ENCODE measurements around the gene CALCOCO2. TPM values are rescaled to one million over a fixed set of nuclear protein-coding genes. Genes with fewer than 3 reads are reported as not detected.

CALCOCO2 gene
- total and polyA plus RNA-seq, 10 of the 15 experiments (the other 5 are each of a cell fraction or from before 2014, with no cell fraction given): 20.2 to 138 (median 53.1) TPM

DNA sequence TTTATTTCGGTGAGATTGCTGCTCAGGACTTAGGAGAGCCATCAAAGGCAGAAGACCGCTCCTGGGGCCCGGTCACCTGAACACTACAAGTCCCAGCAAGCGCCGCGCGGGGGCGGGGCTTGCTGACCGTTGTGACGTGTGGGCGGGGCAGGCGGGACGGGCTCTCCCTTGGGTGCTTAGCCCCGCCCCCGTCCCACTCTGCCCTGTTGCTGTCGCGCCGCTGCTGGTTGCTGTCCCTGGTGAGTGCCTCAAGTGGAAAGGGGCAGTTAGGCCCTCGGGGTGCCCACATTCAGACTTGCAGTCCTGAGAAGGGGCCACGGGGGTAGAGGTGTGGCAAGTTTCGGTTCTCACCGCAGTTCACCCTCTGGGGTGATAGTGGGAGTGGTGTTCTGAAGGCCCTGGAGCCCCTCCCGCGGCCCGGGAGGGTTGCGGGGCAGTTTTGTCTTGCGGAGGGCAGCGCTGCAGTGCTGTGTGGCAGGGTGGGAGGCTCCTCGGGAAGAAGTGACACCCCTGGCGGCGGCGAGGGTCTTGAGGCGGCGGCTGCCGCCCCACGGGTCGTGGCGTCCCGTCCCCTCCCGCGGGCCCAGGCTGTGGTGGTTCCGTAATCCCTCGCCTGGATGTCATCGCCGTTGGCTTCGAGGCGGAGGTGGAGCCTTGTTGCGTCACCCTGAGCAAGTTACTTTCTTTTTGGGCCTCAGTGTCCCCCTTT is at the start of gene CALCOCO2 (continued):
- TF ChIP-seq, protein P1, sequence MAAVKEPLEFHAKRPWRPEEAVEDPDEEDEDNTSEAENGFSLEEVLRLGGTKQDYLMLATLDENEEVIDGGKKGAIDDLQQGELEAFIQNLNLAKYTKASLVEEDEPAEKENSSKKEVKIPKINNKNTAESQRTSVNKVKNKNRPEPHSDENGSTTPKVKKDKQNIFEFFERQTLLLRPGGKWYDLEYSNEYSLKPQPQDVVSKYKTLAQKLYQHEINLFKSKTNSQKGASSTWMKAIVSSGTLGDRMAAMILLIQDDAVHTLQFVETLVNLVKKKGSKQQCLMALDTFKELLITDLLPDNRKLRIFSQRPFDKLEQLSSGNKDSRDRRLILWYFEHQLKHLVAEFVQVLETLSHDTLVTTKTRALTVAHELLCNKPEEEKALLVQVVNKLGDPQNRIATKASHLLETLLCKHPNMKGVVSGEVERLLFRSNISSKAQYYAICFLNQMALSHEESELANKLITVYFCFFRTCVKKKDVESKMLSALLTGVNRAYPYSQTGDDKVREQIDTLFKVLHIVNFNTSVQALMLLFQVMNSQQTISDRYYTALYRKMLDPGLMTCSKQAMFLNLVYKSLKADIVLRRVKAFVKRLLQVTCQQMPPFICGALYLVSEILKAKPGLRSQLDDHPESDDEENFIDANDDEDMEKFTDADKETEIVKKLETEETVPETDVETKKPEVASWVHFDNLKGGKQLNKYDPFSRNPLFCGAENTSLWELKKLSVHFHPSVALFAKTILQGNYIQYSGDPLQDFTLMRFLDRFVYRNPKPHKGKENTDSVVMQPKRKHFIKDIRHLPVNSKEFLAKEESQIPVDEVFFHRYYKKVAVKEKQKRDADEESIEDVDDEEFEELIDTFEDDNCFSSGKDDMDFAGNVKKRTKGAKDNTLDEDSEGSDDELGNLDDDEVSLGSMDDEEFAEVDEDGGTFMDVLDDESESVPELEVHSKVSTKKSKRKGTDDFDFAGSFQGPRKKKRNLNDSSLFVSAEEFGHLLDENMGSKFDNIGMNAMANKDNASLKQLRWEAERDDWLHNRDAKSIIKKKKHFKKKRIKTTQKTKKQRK (IDR thresholded peaks at IDR 0.05; ENCODE audit: low read depth, low read length): no peak
- TF ChIP-seq, protein P2, sequence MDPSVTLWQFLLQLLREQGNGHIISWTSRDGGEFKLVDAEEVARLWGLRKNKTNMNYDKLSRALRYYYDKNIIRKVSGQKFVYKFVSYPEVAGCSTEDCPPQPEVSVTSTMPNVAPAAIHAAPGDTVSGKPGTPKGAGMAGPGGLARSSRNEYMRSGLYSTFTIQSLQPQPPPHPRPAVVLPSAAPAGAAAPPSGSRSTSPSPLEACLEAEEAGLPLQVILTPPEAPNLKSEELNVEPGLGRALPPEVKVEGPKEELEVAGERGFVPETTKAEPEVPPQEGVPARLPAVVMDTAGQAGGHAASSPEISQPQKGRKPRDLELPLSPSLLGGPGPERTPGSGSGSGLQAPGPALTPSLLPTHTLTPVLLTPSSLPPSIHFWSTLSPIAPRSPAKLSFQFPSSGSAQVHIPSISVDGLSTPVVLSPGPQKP (IDR thresholded peaks at IDR 0.05; ENCODE audit: low read depth, low read length): no peak
- TF ChIP-seq, protein P3, sequence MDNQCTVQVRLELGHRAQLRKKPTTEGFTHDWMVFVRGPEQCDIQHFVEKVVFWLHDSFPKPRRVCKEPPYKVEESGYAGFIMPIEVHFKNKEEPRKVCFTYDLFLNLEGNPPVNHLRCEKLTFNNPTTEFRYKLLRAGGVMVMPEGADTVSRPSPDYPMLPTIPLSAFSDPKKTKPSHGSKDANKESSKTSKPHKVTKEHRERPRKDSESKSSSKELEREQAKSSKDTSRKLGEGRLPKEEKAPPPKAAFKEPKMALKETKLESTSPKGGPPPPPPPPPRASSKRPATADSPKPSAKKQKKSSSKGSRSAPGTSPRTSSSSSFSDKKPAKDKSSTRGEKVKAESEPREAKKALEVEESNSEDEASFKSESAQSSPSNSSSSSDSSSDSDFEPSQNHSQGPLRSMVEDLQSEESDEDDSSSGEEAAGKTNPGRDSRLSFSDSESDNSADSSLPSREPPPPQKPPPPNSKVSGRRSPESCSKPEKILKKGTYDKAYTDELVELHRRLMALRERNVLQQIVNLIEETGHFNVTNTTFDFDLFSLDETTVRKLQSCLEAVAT (IDR thresholded peaks at IDR 0.05): peak; percentile 70
- TF ChIP-seq ZNF24 (IDR thresholded peaks at IDR 0.05) (no peak), WRNIP1 (IDR thresholded peaks at IDR 0.05; ENCODE audit: borderline replicate concordance, low read depth, low read length) (no peak), ETV6 (conservative IDR thresholded peaks at IDR 0.05 in 1 of 2, IDR thresholded peaks at IDR 0.05 in 1 of 2; ENCODE audit: borderline replicate concordance in 1 of 2, low read depth in 1 of 2) (no peak), SP1 (IDR thresholded peaks at IDR 0.05; ENCODE audit: low read depth, low read length) (peak; percentile 88), ZNF274 (IDR thresholded peaks at IDR 0.05; ENCODE audit: insufficient read depth, insufficient read length) (no peak), STAT1 (conservative IDR thresholded peaks at IDR 0.05) (no peak), CHD1 (IDR thresholded peaks at IDR 0.05; ENCODE audit: low read depth, low read length) (no peak), ZNF384 (IDR thresholded peaks at IDR 0.05; ENCODE audit: borderline replicate concordance, low read depth, low read length) (no peak), JUND (IDR thresholded peaks at IDR 0.05; ENCODE audit: low read depth, low read length) (no peak), IRF4 (IDR thresholded peaks at IDR 0.05; ENCODE audit: low read depth, low read length) (0 out of 2 replicates have a peak, but pooled peaks have one; percentile 61), IKZF2 (IDR thresholded peaks at IDR 0.05) (peak in 1 of 2 experiments; percentile 45; a peak in 2 of 4 replicates), MEF2B (IDR thresholded peaks at IDR 0.05; ENCODE audit: partially characterized antibody, poor library complexity, severe bottlenecking) (peak; percentile 77), YBX1 (IDR thresholded peaks at IDR 0.05) (no peak), GATAD2B (conservative IDR thresholded peaks at IDR 0.05; ENCODE audit: low read depth) (peak; percentile 92)
- TF ChIP-seq, protein P4, sequence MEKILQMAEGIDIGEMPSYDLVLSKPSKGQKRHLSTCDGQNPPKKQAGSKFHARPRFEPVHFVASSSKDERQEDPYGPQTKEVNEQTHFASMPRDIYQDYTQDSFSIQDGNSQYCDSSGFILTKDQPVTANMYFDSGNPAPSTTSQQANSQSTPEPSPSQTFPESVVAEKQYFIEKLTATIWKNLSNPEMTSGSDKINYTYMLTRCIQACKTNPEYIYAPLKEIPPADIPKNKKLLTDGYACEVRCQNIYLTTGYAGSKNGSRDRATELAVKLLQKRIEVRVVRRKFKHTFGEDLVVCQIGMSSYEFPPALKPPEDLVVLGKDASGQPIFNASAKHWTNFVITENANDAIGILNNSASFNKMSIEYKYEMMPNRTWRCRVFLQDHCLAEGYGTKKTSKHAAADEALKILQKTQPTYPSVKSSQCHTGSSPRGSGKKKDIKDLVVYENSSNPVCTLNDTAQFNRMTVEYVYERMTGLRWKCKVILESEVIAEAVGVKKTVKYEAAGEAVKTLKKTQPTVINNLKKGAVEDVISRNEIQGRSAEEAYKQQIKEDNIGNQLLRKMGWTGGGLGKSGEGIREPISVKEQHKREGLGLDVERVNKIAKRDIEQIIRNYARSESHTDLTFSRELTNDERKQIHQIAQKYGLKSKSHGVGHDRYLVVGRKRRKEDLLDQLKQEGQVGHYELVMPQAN (conservative IDR thresholded peaks at IDR 0.05): peak; percentile 78; the same call in 1 of the 2 replicates
